Neuronal stem cell (in vitro differentiated cells): ENCODE data around the gene RNASEL.

ENCODE experiments used
- DNase-seq: peaks from one replicate; pipeline ENCODE4 v3.0.0-alpha.2; 2013; ENCODE audit warnings: low spot score
- H2AFZ ChIP-seq: one replicate; pipeline ENCODE4 v1.6.1; 2013; ENCODE audit warnings: mild to moderate bottlenecking, low read length, inconsistent platforms
- H2AK5ac ChIP-seq: 2 replicates; pipeline ENCODE4 v1.6.1; 2013; ENCODE audit warnings: low read depth, mild to moderate bottlenecking, inconsistent platforms, low read length, moderate library complexity, mixed read lengths
- H2BK120ac ChIP-seq: 2 replicates; pipeline ENCODE4 v1.6.1; 2013; ENCODE audit warnings: low read depth, mild to moderate bottlenecking, inconsistent platforms, low read length, moderate library complexity, mixed read lengths
- H2BK12ac ChIP-seq: one replicate; pipeline ENCODE4 v1.6.1; 2013; ENCODE audit warnings: low read length, inconsistent platforms
- H2BK15ac ChIP-seq: 2 replicates; pipeline ENCODE4 v1.6.1; 2013; ENCODE audit warnings: mild to moderate bottlenecking, low read length, inconsistent platforms, mixed read lengths
- H2BK5ac ChIP-seq: one replicate; pipeline ENCODE4 v1.6.1; 2013; ENCODE audit warnings: inconsistent platforms, mild to moderate bottlenecking, low read length, moderate library complexity
- H3K14ac ChIP-seq: one replicate; pipeline ENCODE4 v1.6.1; 2013; ENCODE audit warnings: low read length, inconsistent platforms
- H3K18ac ChIP-seq: 2 replicates; pipeline ENCODE4 v1.6.1; 2013; ENCODE audit warnings: low read length, inconsistent platforms
- H3K23ac ChIP-seq: 2 replicates; pipeline ENCODE4 v1.6.1; 2013; ENCODE audit warnings: low read depth, mild to moderate bottlenecking, mixed read lengths, low read length, inconsistent platforms; ENCODE audit not compliant: poor library complexity
- H3K27ac ChIP-seq: replicated peaks from 3 replicates; pipeline ENCODE4 v1.5.1; 2013; ENCODE audit warnings: low read length, inconsistent platforms
- H3K27me3 ChIP-seq, 3 experiments: 2 replicates each; pipeline ENCODE4 v1.6.1; 2013; ENCODE audit warnings: low read length in 3 of 3, mild to moderate bottlenecking in 2 of 3, inconsistent platforms in 1 of 3, low read depth in 1 of 3, mixed read lengths in 1 of 3, moderate library complexity in 1 of 3; ENCODE audit not compliant: control insufficient read depth in 3 of 3, insufficient read depth in 3 of 3
- H3K36me3 ChIP-seq, 2 donors: replicated peaks in 1 of 2; 2 replicates each; pipeline ENCODE4 v1.6.1; 2013; ENCODE audit warnings: low read length in 2 of 2; ENCODE audit not compliant: control insufficient read depth in 2 of 2, insufficient read depth in 2 of 2
- H3K4ac ChIP-seq: 2 replicates; pipeline ENCODE4 v1.6.1; 2013; ENCODE audit warnings: inconsistent platforms, mild to moderate bottlenecking, low read length, moderate library complexity
- H3K4me1 ChIP-seq, 2 donors: 1 replicate in 1 of 2; 2 replicates in 1 of 2; pipeline ENCODE4 v1.6.1; 2013; ENCODE audit warnings: low read length in 2 of 2, low read depth in 1 of 2; ENCODE audit not compliant: control insufficient read depth in 2 of 2, insufficient read depth in 1 of 2
- H3K4me2 ChIP-seq: one replicate; pipeline ENCODE4 v1.6.1; 2013; ENCODE audit warnings: mild to moderate bottlenecking, low read length, inconsistent platforms; ENCODE audit not compliant: insufficient read depth, poor library complexity, severe bottlenecking
- H3K4me3 ChIP-seq, 2 donors: 2 replicates each; pipeline ENCODE4 v1.5.1; 2013; ENCODE audit warnings: low read length in 2 of 2, mild to moderate bottlenecking in 2 of 2, inconsistent platforms in 1 of 2, moderate library complexity in 1 of 2
- H3K79me1 ChIP-seq: one replicate; pipeline ENCODE4 v1.6.1; 2013; ENCODE audit warnings: low read depth, mild to moderate bottlenecking, inconsistent platforms, low read length, moderate library complexity
- H3K9ac ChIP-seq: one replicate; pipeline ENCODE4 v1.6.1; 2013; ENCODE audit warnings: mild to moderate bottlenecking, low read depth, low read length, inconsistent platforms; ENCODE audit not compliant: poor library complexity
- H3K9me3 ChIP-seq, 2 donors: replicated peaks in 1 of 2; 2 replicates each; pipeline versions ENCODE3 to v1.6.1; 2013; ENCODE audit warnings: low read length in 2 of 2, mild to moderate bottlenecking in 2 of 2, inconsistent platforms in 1 of 2, low read depth in 1 of 2, mixed read lengths in 1 of 2, moderate library complexity in 1 of 2; ENCODE audit not compliant: control insufficient read depth in 2 of 2, insufficient read depth in 1 of 2
- H4K8ac ChIP-seq: one replicate; pipeline ENCODE4 v1.6.1; 2013; ENCODE audit warnings: low read depth, mild to moderate bottlenecking, inconsistent platforms, low read length, moderate library complexity
- H4K91ac ChIP-seq: one replicate; pipeline ENCODE4 v1.6.1; 2013; ENCODE audit warnings: low read length, low read depth, mild to moderate bottlenecking, inconsistent platforms; ENCODE audit not compliant: poor library complexity
- WGBS, 2 donors: extraction: QIAGEN DNeasy Blood & Tissue Kit; methylation state at CpG; one replicate each; pipeline ENCODE4 v1.1.7; 2013; ENCODE audit warnings: missing lambda C conversion rate in 2 of 2, mixed read lengths in 1 of 2; ENCODE audit not compliant: insufficient read length in 2 of 2, insufficient replicate concordance in 1 of 2; ENCODE audit errors: extremely low coverage in 2 of 2; 5-methylcytosine and 5-hydroxymethylcytosine counted together

The RNASEL gene

GRCh38 chr1:182625719-182626504 is 36.9 kb upstream of the RNASEL start:
- Histone ChIP-seq H2AK5ac (no peak overlapping the region), H3K4ac (no peak overlapping the region), H3K4me1 (peaks cover 10 to 15% of the 10 kb centered on the region in 2 donors), H3K23ac (no peak overlapping the region), H4K91ac (no peak overlapping the region), H3K4me2 (no peak overlapping the region), H3K9me3 (no peaks in the 10 kb centered on the region), H2AFZ (no peak overlapping the region), H4K8ac (no peak overlapping the region), H3K4me3 (no peak overlapping the region), H3K27me3 (no peaks in the 10 kb centered on the region), H3K18ac (no peak overlapping the region), H3K27ac (no peak overlapping the region), H3K36me3 (no peaks in the 10 kb centered on the region), H2BK120ac (no peak overlapping the region), H2BK12ac (no peak overlapping the region), H3K14ac (no peak overlapping the region), H3K79me1 (no peaks in the 10 kb centered on the region), H2BK15ac (no peak overlapping the region), H2BK5ac (no peak overlapping the region), H3K9ac (no peak overlapping the region)
- WGBS, 2 donors, result no CpG with 5 or more reads among the region's 1 CpG
- no peak for DNase-seq

DNA sequence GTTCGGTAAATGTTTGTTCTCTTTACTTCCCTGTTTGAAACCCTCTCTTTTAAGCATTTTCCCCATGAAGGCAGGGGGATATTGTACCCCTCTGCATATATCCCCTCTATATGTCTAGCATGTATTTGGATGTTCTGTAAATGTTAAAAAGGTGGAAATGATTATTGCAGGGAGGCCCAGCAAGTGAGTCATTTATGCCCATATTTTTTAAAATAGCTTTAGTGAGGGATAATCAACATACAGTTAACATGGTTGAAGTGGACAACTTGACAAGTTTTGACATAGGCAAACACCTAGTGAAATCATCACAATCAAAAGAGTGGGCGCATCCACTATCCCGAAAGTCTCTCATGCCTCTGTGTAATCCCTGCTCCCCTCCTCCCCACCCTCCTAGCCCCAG is 36.0 kb upstream of the RNASEL start:
- no peak overlapping the region for H4K8ac ChIP-seq

DNA sequence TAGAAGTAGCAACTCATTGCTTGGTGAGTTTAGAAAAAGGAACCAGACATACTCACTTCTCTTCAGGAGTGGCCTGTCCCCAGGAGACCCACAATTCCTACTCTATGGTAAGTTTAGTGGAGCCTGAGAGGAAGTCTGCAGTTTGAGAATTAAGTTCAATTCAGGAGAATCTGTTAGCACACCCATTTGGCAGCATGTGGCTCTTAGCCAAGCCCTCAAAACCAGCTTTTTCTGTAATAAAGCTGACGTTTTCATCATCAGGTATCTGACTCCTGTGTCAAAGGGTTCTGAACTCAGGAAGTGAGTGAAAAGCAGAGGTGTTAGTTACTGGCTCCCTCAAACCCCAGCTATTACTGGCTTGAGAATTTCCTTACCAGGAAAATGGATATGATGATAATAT is 35.5 kb upstream of the RNASEL start:
- Histone ChIP-seq H3K4me1 (peaks cover 4 to 5% of the 10 kb centered on the region in 2 donors), H3K4me3 (no peak overlapping the region), H3K14ac (no peak overlapping the region), H2BK5ac (no peak overlapping the region), H2AFZ (no peak overlapping the region), H3K27me3 (no peaks in the 10 kb centered on the region), H2BK12ac (no peak overlapping the region), H3K27ac (no peak overlapping the region), H3K4me2 (no peak overlapping the region), H3K36me3 (no peaks in the 10 kb centered on the region), H3K79me1 (no peaks in the 10 kb centered on the region), H2BK15ac (no peak overlapping the region), H3K9me3 (no peaks in the 10 kb centered on the region), H3K23ac (no peak overlapping the region), H3K18ac (no peak overlapping the region), H2BK120ac (no peak overlapping the region), H3K9ac (no peak overlapping the region), H3K4ac (no peak overlapping the region), H2AK5ac (no peak overlapping the region), H4K8ac (no peak overlapping the region), H4K91ac (no peak overlapping the region)
- no CpG with 5 or more reads among the region's 1 CpG for WGBS, 2 donors
- no peak for DNase-seq

More for the DNA sequence above, 36.0 kb upstream of the RNASEL start:
- H3K4me1 ChIP-seq, result peaks cover 6 to 7% of the 10 kb centered on the region in 2 donors
- H3K4me2 ChIP-seq, result no peak overlapping the region
- no peak overlapping the region for H3K4me3 ChIP-seq
- no peak overlapping the region for H2AFZ ChIP-seq
- H2BK15ac ChIP-seq, result no peak overlapping the region
- no peak overlapping the region for H2BK12ac ChIP-seq
- H3K9me3 ChIP-seq, result no peaks in the 10 kb centered on the region
- no peak overlapping the region for H2BK5ac ChIP-seq
- H3K23ac ChIP-seq, result no peak overlapping the region
- no peak overlapping the region for H4K91ac ChIP-seq
- no peak overlapping the region for H3K14ac ChIP-seq
- no peaks in the 10 kb centered on the region for H3K27me3 ChIP-seq
- no peak overlapping the region for H3K27ac ChIP-seq
- no peaks in the 10 kb centered on the region for H3K79me1 ChIP-seq
- no peak overlapping the region for H2BK120ac ChIP-seq
- H3K4ac ChIP-seq, result no peak overlapping the region
- H3K36me3 ChIP-seq, result no peaks in the 10 kb centered on the region
- no peak overlapping the region for H3K18ac ChIP-seq
- 100% methylated on average over 1 of the region's 3 CpGs; no CpG with 5 or more reads in 1 of the 2 donors for WGBS, 2 donors
- DNase-seq, result no peak
- no peak overlapping the region for H3K9ac ChIP-seq
- no peak overlapping the region for H2AK5ac ChIP-seq

- Histone ChIP-seq H3K4me3 (no peak overlapping the region), H3K27me3 (peaks cover 0 to 3% (median 0%) of the 10 kb centered on the region in 3 experiments), H3K4me2 (no peak overlapping the region), H3K9me3 (no peaks in the 10 kb centered on the region), H3K18ac (peak overlapping the region; percentile 22), H3K79me1 (no peaks in the 10 kb centered on the region), H4K91ac (no peak overlapping the region), H4K8ac (no peak overlapping the region), H3K36me3 (no peaks in the 10 kb centered on the region), H2BK5ac (no peak overlapping the region), H2AFZ (no peak overlapping the region), H2BK12ac (peak overlapping the region; percentile 8), H2BK120ac (peak overlapping the region; percentile 7), H3K27ac (no peak overlapping the region), H3K14ac (no peak overlapping the region), H2AK5ac (no peak overlapping the region), H3K4me1 (peaks cover 4 to 8% of the 10 kb centered on the region in 2 donors), H2BK15ac (no peak overlapping the region), H3K4ac (no peak overlapping the region), H3K23ac (no peak overlapping the region), H3K9ac (no peak overlapping the region)
- no CpG with 5 or more reads among the region's 6 CpGs for WGBS, 2 donors
- DNase-seq, result no peak
Observed at GRCh38 chr1:182622901-182623528, 34.0 kb upstream of the RNASEL start.
